KMS-11 (cell line): ENCODE data around the gene LIG4.

Experiments
- H2AFZ ChIP-seq: fragments of 200-600 bp; sonication (generic); 2 replicates; pipeline ENCODE4 v1.6.1; 2016; ENCODE audit warnings: antibody characterized with exemption, mixed run types, low read depth
- H3K27ac ChIP-seq: fragments of 200-600 bp; sonication (generic); 2 replicates; pipeline ENCODE4 v1.6.1; 2016; ENCODE audit warnings: mild to moderate bottlenecking, mixed run types
- H3K27me3 ChIP-seq: fragments of 200-600 bp; sonication (generic); 2 replicates; pipeline ENCODE4 v1.6.1; 2017; ENCODE audit warnings: mild to moderate bottlenecking, low read depth, mixed run types, moderate library complexity; ENCODE audit not compliant: insufficient read depth
- H3K36me3 ChIP-seq: fragments of 200-600 bp; sonication (generic); 2 replicates; pipeline ENCODE4 v1.6.1; 2017; ENCODE audit warnings: mild to moderate bottlenecking, mixed run types; ENCODE audit not compliant: insufficient read depth
- H3K4me1 ChIP-seq: fragments of 200-600 bp; sonication (generic); 2 replicates; pipeline ENCODE4 v1.6.1; 2016; ENCODE audit warnings: mild to moderate bottlenecking, low read depth, mixed run types; ENCODE audit not compliant: poor library complexity, severe bottlenecking
- H3K4me2 ChIP-seq: fragments of 200-600 bp; sonication (generic); 2 replicates; pipeline ENCODE4 v1.7.0; 2016; ENCODE audit warnings: mild to moderate bottlenecking, mixed run types
- H3K4me3 ChIP-seq: fragments of 200-600 bp; sonication (generic); IDR thresholded peaks from 2 replicates; pipeline ENCODE4 v1.6.1; 2017; ENCODE audit warnings: low read depth, low read length, mixed read lengths; ENCODE audit not compliant: insufficient read depth
- H3K79me2 ChIP-seq: fragments of 200-600 bp; sonication (generic); 2 replicates; pipeline ENCODE4 v1.6.1; 2016; ENCODE audit warnings: low read depth, mixed run types; ENCODE audit not compliant: insufficient read depth
- H3K9ac ChIP-seq: fragments of 200-600 bp; sonication (generic); 2 replicates; pipeline ENCODE4 v1.6.1; 2016; ENCODE audit warnings: mild to moderate bottlenecking, mixed run types
- H4K20me1 ChIP-seq: fragments of 200-600 bp; sonication (generic); 2 replicates; pipeline ENCODE4 v1.6.1; 2016; ENCODE audit warnings: mild to moderate bottlenecking, mixed run types; ENCODE audit not compliant: insufficient read depth
- CTCF ChIP-seq: fragments of 200-600 bp; sonication (generic); conservative IDR thresholded peaks from 2 replicates; pipeline ENCODE4 v1.6.1; 2017; ENCODE audit warnings: low read depth, mild to moderate bottlenecking, antibody characterized with exemption, low read length, moderate library complexity, mixed read lengths

LIG4 gene

GRCh38 chr13:108215436-108215835 is at the start of gene LIG4:
LIG4 (minus strand) TSS chr13:108215536; CDS start chr13:108211268, 4,268 bp downstream.
- Histone ChIP-seq H3K79me2 (peaks cover 14% of the 10 kb centered on the region; the same call in 1 of the 2 replicates), H3K36me3 (no peaks in the 10 kb centered on the region), H2AFZ (no peak within 1 kb of the TSS), H3K9ac (no peak within 1 kb of the TSS; the same call in 1 of the 2 replicates), H3K4me1 (peaks cover 16% of the 10 kb centered on the region), H3K27me3 (no peaks in the 10 kb centered on the region), H3K4me2 (peak within 1 kb of the TSS; percentile 78), H3K27ac (no peak within 1 kb of the TSS; the same call in 1 of the 2 replicates), H4K20me1 (no peaks in the 10 kb centered on the region), H3K4me3 (no peak within 1 kb of the TSS)
- TF ChIP-seq CTCF = no peak

- Histone ChIP-seq H3K9ac (no peak overlapping the region), H3K4me2 (no peak overlapping the region)
- TF ChIP-seq CTCF = no peak
These were observed 48.5 kb upstream of the LIG4 start for GRCh38 chr13:108263621-108264355.

GRCh38 chr13:108257248-108257647 is 41.9 kb upstream of the LIG4 start:
- Histone ChIP-seq H3K4me2 (no peak overlapping the region), H4K20me1 (no peaks in the 10 kb centered on the region), H3K27ac (no peak overlapping the region), H3K9ac (no peak overlapping the region), H2AFZ (no peak overlapping the region), H3K27me3 (no peaks in the 10 kb centered on the region), H3K79me2 (no peaks in the 10 kb centered on the region), H3K4me1 (no peaks in the 10 kb centered on the region), H3K4me3 (no peak overlapping the region), H3K36me3 (no peaks in the 10 kb centered on the region)
- TF ChIP-seq CTCF = no peak

More at GRCh38 chr13:108263621-108264355, 48.5 kb upstream of the LIG4 start:
- Histone ChIP-seq H3K27me3 (no peaks in the 10 kb centered on the region), H3K4me3 (no peak overlapping the region), H3K4me1 (no peaks in the 10 kb centered on the region), H3K27ac (no peak overlapping the region), H3K36me3 (no peaks in the 10 kb centered on the region), H4K20me1 (no peaks in the 10 kb centered on the region), H2AFZ (no peak overlapping the region), H3K79me2 (no peaks in the 10 kb centered on the region)

- Histone ChIP-seq H4K20me1 (no peaks in the 10 kb centered on the region), H3K36me3 (no peaks in the 10 kb centered on the region), H3K4me1 (no peaks in the 10 kb centered on the region), H3K79me2 (no peaks in the 10 kb centered on the region), H3K27ac (no peak overlapping the region), H2AFZ (no peak overlapping the region), H3K9ac (no peak overlapping the region), H3K27me3 (no peaks in the 10 kb centered on the region), H3K4me2 (no peak overlapping the region), H3K4me3 (no peak overlapping the region)
- no peak for TF ChIP-seq CTCF
These were observed 33.8 kb upstream of the LIG4 start for GRCh38 chr13:108249150-108249549.
